Measurements from ENCODE around the gene SULF2. TPM values are rescaled to one million over a fixed set of nuclear protein-coding genes. Genes with fewer than 3 reads are reported as not detected.

SULF2 gene
- total RNA-seq, 2 donors from 2014 or later = 9.1 to 34.3 TPM

DNA sequence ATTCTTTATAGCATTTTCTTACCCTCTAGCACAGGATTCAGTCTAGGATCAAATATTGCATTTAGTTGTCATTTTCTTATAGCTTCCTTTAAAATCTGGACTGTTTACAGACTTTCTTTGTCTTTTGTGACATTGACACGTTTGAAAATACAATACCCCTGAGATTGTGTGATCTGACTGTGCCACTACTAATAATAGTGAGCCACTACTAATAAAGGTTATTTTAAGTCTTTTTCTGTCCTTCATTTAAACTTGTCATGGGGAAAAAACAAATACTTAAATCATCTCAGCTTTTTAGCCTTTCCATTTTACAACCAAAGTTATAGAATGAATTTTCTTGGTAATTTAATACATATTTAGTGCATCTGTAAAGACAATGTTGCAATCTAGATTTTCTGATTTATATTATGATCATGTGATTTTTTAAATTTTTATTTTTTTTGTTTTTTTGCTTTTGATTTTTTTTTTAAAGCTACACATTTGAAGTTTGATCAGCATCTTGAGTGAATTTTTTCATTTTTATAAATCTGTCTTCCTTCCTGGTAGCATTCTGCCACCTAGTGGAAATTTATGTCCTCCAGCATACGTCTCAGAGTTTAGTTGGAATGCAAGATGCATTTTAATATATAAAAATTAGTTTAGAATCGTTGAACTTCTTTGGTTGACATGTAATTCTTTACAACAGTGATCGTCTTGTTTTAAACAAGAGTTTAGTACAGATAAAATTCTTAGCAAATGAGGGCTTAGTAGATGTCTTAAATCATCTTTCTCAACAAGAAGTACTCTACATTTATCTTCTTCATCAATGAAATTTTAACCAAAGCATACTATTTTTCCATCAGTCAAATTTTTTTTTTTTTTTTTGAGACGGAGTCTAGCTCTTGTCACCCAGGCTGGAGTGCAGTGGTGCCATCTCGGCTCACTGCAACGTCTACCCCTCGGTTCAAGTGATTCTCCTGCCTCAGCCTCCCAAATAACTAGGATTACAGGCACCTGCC, 164.2 kb downstream of the SULF2 start:
- intact Hi-C loops (cut with DNase I) = loop anchor here (5.0 to 10.0 kb wide), 2 partner anchors 234 to 426 kb away; no protein-coding TSS in a partner anchor
- DNase-seq (no peak), ATAC-seq (no peak)
- Histone ChIP-seq H3K4me1 (no peaks in the 10 kb centered on the region), H3K27me3 (no peaks in the 10 kb centered on the region), H3K36me3 (replicated peaks in 1 of 2; ENCODE audit: insufficient read depth in 1 of 2, low read depth in 2 of 2) (peaks cover 0 to 3% of the 10 kb centered on the region in 2 donors), H3K27ac (no peak overlapping the region), H3K4me3 (no peak overlapping the region), H3K9me3 (no peaks in the 10 kb centered on the region)
- WGBS, 2 donors = 38 to 41% methylated on average over 8 of the region's 8 CpGs
- no peak for TF ChIP-seq POLR2A (IDR thresholded peaks at IDR 0.05)
- TF ChIP-seq, protein P1, sequence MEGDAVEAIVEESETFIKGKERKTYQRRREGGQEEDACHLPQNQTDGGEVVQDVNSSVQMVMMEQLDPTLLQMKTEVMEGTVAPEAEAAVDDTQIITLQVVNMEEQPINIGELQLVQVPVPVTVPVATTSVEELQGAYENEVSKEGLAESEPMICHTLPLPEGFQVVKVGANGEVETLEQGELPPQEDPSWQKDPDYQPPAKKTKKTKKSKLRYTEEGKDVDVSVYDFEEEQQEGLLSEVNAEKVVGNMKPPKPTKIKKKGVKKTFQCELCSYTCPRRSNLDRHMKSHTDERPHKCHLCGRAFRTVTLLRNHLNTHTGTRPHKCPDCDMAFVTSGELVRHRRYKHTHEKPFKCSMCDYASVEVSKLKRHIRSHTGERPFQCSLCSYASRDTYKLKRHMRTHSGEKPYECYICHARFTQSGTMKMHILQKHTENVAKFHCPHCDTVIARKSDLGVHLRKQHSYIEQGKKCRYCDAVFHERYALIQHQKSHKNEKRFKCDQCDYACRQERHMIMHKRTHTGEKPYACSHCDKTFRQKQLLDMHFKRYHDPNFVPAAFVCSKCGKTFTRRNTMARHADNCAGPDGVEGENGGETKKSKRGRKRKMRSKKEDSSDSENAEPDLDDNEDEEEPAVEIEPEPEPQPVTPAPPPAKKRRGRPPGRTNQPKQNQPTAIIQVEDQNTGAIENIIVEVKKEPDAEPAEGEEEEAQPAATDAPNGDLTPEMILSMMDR (IDR thresholded peaks at IDR 0.05) = peak; percentile 62 to 97 (median 81)

GRCh38 chr20:47618479-47618878, 166.8 kb downstream of the SULF2 start:
- 82 to 86% methylated on average over 6 of the region's 6 CpGs for WGBS, 2 donors
- DNase-seq = no peak
- H3K9me3 ChIP-seq = no peaks in the 10 kb centered on the region
- H3K27ac ChIP-seq = no peak overlapping the region
- peaks cover 0 to 3% of the 10 kb centered on the region in 2 donors for H3K36me3 ChIP-seq (replicated peaks in 1 of 2; ENCODE audit: insufficient read depth in 1 of 2, low read depth in 2 of 2)
- ATAC-seq = no peak
- intact Hi-C loops (cut with DNase I) = no loop called here
- H3K4me3 ChIP-seq = no peak overlapping the region
- H3K4me1 ChIP-seq = no peaks in the 10 kb centered on the region
- TF ChIP-seq, protein P1 (IDR thresholded peaks at IDR 0.05) = no peak
- TF ChIP-seq POLR2A (IDR thresholded peaks at IDR 0.05) = no peak
- H3K27me3 ChIP-seq = no peaks in the 10 kb centered on the region

GRCh38 chr20:47614703-47615309, 170.5 kb downstream of the SULF2 start:
- no peaks in the 10 kb centered on the region for H3K4me1 ChIP-seq
- 97% methylated on average over 2 of the region's 2 CpGs for WGBS, 2 donors
- no peaks in the 10 kb centered on the region for H3K9me3 ChIP-seq
- no peak for DNase-seq
- H3K27ac ChIP-seq = no peak overlapping the region
- H3K36me3 ChIP-seq (replicated peaks in 1 of 2; ENCODE audit: insufficient read depth in 1 of 2, low read depth in 2 of 2) = no peaks in the 10 kb centered on the region
- no peak for TF ChIP-seq POLR2A (IDR thresholded peaks at IDR 0.05)
- TF ChIP-seq, protein P1 (IDR thresholded peaks at IDR 0.05) = no peak
- no peaks in the 10 kb centered on the region for H3K27me3 ChIP-seq
- intact Hi-C loops (cut with DNase I) = no loop called here
- no peak overlapping the region for H3K4me3 ChIP-seq
- ATAC-seq = no peak

- DNase-seq = no peak
- ATAC-seq = no peak
- Histone ChIP-seq H3K4me3 (no peak overlapping the region), H3K4me1 (no peaks in the 10 kb centered on the region), H3K27me3 (no peaks in the 10 kb centered on the region), H3K36me3 (replicated peaks in 1 of 2; ENCODE audit: insufficient read depth in 1 of 2, low read depth in 2 of 2) (no peaks in the 10 kb centered on the region), H3K27ac (no peak overlapping the region), H3K9me3 (no peaks in the 10 kb centered on the region)
- 90% methylated on average over 2 of the region's 2 CpGs for WGBS, 2 donors
- intact Hi-C loops (cut with DNase I) = no loop called here
- no peak for TF ChIP-seq POLR2A (IDR thresholded peaks at IDR 0.05)
- TF ChIP-seq, protein P1 (IDR thresholded peaks at IDR 0.05) = no peak
Observed at GRCh38 chr20:47612670-47613069, 172.6 kb downstream of the SULF2 start.

All from body of pancreas (tissue), 4 donors.